Erythroblast (primary cell): ENCODE measurements around the gene RNF138.
"Not testable (repeated sequence)": the region's sequence is repeated elsewhere in the genome, so short reads cannot be mapped to it uniquely, and the experiment has no call there.

Source experiments
- DNase-seq, 2 experiments: peaks; one replicate each; lab custom pipeline; 2025; lab: John Stamatoyannopoulos, UW
- GATA1 ChIP-seq: IDR thresholded peaks from 2 replicates; pipeline ENCODE4 v1.6.1; 2011; ENCODE audit warnings: low read depth, mild to moderate bottlenecking, control low read depth, low read length, moderate library complexity
- POLR2A ChIP-seq: IDR thresholded peaks from 2 replicates; pipeline ENCODE4 v1.6.1; 2011; ENCODE audit warnings: mild to moderate bottlenecking, low read length

Gene RNF138

DNA sequence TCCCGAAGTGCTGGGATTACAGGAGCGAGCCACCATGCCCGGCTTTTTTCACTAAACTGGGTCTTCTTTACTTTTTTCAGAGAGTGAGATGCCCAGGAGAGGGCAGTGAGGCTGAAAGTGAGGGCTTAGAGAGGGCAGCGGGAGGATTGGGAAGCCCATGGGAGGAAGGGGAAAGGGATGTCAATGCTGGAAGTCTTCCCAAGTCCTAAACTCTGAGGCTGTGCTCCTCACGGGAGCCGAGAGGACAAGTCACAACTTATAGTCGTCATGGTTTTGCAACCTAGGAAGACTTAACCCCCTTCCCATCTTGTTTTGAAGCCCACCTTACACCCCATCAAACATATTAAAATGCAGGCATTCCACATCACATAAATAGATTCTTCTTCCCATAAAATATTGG is 83.0 kb downstream of the RNF138 start:
- no peak for DNase-seq
- TF ChIP-seq GATA1: no peak
- no peak for TF ChIP-seq POLR2A

DNA sequence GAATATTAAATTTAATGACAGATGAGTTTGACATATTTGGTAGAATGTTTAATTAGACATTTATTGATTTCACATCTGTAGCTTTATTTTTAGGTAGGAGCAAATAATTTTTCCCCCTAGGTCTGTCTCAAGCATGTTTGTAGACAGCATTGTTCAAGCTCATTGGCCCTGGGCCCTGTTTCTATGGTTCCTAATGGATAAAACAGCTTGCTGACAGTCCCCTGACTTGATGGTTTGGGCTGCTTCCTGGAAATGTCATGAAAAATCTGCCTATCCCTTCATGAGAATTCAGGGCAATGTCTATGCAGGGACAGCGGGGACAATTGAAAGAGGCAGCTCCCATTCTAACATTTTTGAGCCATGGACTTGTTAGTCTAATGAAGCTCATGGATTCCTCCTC is 83.6 kb downstream of the RNF138 start:
- TF ChIP-seq POLR2A (no peak), GATA1 (no peak)
- DNase-seq: no peak

DNA sequence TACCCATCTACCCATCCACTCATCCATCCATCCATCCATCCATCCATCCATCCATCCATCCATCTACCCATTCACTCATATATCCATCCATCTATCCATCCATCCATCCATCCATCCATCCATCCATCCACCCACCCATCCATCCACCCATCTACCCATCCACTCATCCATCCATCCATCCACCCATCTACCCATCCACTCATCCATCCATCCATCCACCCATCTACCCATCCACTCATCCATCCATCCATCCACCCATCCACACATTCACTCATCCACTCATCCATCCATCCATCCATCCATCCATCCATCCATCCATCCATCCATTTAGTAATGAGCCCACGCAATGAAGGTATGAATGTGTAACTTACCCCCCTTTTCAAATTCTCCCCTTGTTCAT is 85.1 kb downstream of the RNF138 start:
- DNase-seq: not testable (repeated sequence)

DNA sequence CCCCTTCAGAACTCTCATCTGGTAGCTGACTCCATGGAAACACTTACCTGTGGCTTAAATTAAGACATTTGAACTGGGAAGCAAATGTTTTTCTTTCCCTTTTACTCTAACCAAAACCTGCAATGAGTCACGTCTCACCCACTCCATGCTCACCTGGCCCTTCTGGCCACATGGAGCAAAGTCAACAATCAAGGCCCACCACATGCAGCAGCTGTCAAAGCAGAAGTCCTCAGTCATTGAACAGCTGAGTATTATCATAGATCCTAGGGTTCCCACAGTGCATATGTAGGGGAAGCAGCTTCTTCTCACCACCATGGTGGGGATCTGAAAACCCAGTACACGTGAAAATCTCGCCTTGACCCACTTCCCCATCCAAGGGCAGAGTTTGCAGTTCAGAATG is 85.9 kb downstream of the RNF138 start:
- no peak for DNase-seq

More for the DNA sequence above, 85.9 kb downstream of the RNF138 start:
- TF ChIP-seq GATA1 (no peak), POLR2A (no peak)
